GM18520 (cell line): ENCODE measurements around the gene C4BPA.

Experiments
- ATAC-seq: cut with Tn5 transposase; IDR thresholded peaks from one replicate; pipeline ENCODE4 v1.9.1; 2021; ENCODE audit not compliant: unreplicated experiment

C4BPA gene

DNA sequence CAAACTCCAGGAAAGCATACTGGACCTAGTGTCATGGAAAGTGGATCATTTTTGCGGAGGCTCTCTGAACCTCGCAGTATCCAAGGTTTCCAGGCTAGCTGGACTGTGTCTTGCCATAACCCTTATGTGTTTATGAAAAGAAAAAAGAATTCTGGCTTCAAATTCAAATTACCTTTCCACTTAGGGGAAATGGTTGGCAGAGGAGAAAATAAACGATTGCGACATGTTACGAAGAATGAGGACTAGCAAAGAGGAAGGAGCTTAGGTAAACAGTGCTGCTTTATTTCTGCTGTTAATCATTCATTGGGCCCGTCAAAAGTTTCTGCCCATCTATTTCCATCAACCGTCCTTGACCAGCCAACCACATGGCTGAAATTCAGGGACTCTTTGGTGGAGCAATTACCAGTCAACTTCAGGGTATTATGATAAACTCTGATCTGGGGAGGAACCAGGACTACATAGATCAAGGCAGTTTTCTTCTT is at the start of gene C4BPA:
Gene C4BPA, plus strand, starts transcription at position 342 of the 482 bp plus-strand sequence. CDS start 8,793 bp downstream, outside the sequence.
- no peak for ATAC-seq

DNA sequence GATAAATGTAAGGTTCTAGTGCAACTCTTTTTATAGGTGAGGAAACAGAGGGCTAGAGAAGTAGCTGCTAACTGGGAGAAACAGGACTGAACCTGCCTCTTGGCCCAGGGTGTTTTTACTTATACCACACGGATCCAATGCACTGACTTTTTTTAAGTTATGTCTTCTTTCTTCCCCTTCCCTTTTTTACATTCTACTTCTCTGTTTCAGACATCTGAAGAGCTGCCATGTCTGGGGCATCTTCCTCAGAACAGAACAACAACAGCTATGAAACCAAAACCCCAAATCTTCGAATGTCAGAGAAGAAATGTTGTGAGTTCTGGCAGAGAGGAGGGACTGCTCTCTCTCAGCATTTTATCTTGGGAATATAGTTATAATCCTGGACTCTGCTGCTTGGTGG is 49.5 kb upstream of the C4BPA start:
- ATAC-seq = no peak

DNA sequence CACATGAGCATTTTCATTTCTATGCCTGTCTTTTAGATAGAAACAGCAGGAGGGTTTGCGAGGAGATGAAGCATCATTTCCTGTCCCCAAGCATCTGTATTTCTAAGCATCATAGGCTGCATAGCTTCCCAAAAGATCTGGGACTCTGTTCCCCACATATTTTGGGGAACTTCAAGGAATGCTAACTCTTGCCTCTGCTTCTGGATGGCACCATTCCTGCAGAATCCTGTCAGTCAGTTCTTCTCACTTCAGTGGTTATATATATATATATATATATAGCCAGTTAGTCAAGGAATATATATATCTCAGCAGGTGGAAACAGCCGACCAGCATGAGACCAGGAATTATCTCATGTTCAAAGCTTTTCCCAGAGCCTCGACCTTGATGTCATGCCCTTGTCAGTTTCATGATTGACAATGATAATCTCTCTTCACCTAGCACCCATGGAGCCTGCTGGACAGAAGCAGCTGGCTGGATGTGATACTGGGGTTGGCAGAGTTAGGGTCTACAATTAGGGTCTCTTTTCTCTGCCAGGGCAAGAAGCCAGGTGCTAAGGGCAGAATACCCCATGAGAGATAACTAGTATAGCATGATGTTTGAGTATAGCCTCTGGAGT is 48.5 kb upstream of the C4BPA start:
- ATAC-seq = no peak

DNA sequence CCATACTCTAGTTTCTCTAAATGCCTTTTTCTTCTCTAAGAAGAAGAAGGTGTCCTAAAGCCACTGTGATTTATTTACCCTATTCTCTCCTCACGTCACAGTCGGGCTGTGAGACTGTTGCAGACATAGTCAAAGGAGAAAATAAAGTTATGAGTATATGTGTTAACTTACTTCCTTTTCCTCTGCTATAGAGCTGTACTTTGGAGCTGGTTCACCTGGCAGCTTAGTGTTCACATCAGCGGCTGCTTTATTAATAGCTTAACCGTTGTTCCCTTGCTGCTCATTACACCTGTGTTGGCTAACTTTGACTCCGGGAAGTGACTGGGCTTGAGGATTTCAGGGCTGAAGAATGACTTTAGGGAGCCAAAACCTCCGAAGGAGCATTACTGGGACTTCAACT is 47.4 kb upstream of the C4BPA start:
- ATAC-seq = no peak

DNA sequence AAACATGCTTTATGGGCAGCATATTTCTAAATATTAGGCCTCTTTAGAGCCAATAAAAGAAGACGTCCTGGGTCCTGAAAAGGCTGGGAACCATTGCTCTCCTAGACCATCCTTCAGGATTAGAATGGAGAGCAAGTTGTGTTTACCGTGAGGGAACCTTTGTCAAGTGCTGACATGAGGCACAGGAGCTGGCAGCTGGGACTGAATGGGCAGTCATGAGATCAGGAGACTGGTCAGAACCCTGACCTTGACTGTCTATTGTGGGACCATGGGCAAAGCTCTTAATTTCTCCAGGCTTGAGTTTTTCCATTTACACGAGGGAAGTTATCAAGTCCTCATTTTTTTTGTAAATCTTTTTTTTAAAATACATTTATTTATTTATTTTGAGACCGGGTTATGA is 45.8 kb upstream of the C4BPA start:
- no peak for ATAC-seq

DNA sequence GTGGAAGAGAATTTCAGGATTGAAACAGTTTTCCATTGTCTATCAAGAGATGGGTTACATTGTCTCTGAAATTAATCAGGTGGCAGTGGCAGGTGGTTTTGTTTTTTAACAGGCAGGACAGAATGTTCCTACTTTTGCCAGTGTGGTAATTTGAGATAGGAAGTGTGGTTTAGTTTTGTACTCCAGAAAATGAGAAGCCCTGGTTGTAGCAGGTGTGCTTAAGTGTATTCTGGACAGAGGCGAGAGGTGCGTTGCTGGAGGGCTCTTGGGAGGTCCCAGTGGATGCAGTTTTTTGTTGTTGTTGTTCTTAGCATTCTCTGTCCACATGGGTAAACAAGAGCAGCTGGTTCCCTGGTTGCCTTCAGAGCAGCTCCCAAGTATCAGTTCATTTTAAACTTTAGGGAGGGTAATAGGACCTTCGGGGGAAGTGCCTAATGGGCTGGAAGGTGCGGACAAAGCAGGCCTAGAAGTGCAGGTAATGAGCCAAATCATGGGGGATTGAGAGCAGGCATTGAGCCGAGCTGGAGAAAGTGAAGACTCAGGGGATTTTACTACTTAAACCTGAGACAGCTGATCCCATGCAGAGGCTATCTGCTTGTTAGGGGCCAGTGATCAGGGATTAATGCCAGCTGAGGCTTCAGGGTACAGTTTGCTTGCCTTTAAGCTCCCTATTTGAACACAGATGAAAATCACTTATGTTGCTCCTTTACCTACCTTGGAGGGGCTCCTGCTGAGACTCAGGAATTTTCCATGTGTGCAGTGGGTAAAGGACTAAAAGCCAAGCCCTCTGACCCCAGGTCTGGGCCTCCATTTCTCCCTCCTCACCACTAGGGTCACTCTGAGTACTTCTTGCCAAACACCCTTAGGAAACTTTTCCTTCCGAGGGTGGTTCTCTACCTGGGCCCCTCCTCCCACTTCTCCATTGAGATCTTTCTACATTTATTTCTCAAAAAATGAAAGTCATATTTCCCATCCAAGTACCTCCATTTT is 44.9 kb upstream of the C4BPA start:
- ATAC-seq = no peak

DNA sequence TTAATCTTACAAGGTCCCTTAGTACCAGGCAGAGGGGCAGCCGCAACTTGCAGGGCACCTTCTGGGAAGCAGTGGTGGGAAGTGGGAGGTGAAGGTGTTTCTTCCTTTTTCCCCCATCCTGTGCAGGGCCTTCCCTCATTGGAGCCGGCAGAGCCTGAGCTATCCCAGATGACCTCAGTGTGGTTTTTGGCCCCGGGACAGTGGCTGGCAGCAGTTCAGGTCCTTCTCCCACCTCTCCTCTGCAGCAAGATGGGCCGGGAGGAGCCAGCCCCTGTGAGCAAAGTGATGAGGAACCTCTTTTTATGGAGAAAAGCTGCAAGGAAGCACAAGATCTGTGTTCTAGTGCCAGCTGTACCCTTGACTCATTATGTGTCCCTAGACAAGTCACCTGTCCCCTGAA is 44.2 kb upstream of the C4BPA start:
- no peak for ATAC-seq

DNA sequence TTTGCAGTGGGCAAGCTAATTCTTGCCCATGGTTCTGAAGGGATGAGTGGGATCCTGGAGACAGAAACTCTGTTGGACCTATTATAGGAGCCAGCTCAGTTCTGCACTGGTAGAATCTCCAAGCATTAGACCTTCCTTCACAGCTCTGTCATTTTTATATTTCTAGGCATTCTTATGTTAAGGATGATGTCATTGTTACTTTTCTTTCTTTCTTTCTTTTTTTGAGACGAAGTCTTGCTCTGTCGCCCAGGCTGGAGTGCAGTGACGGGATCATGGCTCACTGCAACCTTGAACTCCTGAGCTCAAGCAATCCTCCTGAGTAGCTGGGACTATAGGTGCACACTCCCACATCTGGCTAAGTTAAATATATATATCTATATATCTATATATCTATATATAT is 43.4 kb upstream of the C4BPA start:
- no peak for ATAC-seq

DNA sequence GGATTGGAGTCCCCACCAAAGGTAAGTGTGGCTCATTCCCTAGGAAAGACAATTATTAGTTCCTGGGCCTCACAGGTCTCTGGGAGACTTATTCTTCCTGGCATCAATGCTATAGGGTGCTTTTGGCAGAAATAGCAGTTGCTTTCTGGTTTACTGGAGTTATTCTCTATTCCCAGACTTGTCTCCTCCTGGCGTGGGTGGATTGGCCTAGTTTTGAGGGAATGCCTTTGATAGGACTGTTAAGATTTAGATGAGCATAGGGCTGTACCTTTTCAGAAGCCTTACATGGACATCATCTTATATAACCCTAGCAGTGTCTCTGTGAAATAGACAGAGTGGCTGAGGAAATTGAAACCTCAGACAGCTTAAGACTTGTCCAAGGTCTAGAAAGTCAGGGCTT is 42.0 kb upstream of the C4BPA start:
- ATAC-seq = no peak

DNA sequence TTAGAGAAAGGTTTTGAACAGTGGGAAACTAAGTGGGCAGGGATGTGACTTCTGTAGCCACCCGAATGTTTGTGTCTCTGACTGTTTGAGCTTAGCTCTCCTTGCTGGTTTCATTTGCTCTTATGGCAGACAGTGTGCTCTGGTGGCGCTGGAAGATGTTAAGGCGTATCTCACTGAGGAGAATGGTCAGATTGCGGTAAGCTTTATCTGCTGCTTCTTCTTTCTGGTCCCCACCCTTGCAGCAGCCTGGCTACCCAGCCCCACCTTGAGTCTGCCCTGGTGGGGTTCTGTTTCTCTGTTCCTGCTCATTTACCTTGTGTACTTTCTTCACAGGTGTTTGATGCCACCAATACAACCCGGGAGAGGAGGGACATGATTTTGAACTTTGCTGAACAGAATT is 41.0 kb upstream of the C4BPA start:
- ATAC-seq = no peak

DNA sequence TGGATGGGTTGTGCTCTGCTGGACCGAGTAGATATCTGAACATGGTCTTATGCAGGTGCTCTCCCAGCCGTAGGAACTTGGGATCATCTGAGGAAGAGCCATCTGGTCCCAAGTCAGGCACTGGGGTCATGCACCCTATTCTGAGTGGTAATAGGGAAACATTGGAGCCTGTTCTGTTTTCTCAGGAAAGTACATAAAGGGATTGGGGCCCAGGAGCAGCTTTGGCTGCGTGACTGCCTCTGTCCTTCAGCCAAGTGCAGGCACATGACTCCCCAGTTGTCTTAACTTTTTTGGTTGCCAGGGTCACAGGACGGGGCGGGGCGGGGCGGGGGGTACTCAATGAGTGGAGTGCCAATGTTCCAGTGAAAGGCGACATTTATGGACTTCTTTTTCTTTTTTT is 39.5 kb upstream of the C4BPA start:
- ATAC-seq = no peak

DNA sequence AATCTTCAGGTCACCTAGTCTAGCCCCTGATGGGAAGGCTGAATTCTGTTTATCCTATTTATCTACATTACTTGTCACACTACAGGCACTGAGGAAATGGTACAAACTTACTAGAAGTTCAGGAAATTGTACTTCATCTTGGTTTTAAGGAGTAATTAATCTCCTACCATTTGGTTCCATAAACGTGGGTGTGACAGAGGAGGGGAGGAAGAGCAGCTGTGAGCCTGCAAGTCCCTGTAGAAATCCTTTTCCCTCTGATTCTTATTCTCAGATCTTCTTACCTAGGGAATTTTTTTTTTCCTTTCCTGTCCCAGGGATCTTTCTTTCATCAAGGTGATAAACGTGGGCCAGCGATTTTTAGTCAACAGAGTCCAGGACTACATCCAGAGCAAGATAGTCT is 36.8 kb upstream of the C4BPA start:
- no peak for ATAC-seq

DNA sequence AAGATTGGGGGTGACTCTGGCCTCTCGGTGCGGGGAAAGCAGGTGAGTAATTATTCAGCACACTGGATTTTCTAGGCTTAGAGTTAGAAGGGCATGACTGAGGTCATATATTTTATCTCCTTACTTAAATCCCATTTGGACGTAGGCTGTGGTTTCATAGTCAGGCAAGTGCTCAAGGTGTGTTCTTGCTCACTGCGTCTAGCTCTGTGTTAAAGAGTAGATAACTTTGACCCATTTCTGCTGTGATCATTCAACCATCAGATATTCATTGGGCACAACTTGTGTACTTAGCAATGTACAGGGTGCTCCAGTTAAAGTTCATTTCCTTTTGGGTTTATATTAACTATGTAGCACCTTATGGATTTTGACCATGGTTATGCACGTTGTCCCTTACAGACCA is 36.4 kb upstream of the C4BPA start:
- ATAC-seq = no peak

DNA sequence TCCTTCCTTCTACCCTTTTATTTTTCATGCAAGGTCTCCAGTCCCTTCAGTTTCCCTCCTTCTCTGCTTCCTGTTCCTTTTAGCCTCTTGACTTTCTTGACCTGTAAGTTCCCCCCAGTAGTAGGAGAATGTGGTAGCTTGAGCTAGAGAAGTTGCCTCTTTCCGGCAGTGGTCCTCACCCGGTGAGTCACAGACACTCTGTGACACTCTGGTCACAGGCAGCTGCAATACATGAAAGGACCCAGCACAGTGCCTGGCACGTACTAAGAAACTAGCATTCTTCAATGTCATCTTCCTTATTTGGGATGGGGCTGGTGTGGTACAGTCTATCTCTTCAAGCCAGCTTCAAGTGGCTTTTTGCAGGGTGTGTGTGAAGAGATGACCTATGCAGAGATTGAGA is 35.0 kb upstream of the C4BPA start:
- no peak for ATAC-seq

DNA sequence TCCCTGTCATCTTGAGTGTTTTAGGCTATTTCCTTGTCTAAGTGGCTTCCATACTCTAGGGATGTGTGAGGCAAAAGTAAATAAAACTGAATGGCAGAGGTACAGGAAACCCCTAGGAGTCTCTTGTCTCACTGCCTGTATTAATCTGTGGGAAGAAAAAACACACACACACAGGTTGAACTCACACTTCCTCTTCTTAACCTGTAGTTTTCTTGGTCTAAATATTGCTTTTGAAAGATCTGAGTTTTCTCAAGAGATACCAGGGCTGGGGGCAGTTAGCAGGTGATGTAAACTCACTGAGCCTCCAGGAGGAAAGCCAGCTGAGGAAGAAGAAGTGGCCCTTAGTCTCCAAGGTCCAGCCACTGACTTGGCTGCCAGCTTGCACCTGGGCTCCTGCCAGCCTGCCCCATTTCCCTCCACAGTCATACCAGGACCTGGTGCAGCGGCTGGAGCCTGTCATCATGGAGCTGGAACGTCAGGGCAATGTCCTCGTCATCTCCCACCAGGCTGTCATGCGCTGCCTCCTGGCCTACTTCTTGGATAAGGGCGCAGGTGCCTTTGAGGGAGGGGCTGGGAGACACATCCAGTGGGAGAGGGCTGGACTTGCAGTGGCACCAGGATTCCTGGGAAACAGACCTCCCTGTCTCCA is 34.1 kb upstream of the C4BPA start:
- ATAC-seq = no peak

DNA sequence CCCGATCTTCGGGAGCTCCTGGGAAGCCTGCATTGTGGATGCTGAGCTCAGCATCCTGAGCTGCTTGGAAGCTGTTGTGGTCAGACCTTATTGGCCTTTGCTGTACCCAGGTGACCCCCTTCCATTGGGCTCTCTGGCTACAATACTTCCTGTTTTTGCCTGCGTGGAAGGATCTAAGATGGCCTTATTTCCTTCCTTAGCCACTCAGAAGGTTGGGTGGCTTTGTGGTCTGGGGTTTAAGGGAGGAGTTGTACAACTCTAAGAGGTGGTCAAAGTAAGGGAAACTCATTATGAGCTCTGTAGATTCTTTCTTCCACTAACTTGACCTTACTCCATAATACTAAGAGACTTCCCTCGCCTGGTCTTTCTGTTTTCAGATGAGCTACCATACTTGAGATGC is 33.2 kb upstream of the C4BPA start:
- no peak for ATAC-seq

DNA sequence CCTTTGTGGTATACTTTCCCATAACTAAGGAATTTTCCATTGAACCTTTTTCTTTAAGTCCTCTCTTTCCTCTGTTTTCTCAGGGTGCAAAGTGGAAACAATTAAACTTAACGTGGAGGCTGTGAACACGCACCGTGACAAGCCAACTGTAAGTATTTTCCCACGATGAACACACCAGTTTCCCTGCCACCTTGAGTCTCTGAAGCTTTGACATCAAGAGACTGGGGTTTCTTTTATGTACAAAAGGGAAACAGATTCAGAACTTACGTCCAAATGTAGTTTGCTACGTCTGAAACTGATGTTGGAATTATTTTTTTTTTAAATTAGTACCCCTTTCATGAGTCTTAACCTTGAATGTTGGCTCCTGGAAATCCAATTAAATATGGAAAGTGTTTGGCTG is 32.6 kb upstream of the C4BPA start:
- no peak for ATAC-seq

DNA sequence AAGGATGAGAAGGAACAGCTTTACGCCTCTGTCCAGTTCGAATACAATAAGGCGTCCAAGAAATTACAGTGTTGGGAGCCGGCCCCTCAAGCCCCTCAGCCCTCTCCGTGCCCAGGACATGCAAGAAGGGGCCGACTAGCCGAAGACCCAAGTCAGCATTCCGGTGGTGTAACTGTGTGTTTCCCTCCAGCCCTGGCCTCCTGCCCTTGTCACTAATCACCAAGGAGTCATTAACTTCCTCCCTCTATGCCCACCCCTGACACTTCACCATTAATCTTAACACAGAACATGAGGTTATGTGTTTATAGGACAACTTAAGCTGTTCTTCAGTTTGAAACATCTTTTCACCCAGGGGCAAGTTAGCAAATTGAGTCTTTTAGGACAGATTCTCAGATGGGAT is 31.8 kb upstream of the C4BPA start:
- no peak for ATAC-seq

DNA sequence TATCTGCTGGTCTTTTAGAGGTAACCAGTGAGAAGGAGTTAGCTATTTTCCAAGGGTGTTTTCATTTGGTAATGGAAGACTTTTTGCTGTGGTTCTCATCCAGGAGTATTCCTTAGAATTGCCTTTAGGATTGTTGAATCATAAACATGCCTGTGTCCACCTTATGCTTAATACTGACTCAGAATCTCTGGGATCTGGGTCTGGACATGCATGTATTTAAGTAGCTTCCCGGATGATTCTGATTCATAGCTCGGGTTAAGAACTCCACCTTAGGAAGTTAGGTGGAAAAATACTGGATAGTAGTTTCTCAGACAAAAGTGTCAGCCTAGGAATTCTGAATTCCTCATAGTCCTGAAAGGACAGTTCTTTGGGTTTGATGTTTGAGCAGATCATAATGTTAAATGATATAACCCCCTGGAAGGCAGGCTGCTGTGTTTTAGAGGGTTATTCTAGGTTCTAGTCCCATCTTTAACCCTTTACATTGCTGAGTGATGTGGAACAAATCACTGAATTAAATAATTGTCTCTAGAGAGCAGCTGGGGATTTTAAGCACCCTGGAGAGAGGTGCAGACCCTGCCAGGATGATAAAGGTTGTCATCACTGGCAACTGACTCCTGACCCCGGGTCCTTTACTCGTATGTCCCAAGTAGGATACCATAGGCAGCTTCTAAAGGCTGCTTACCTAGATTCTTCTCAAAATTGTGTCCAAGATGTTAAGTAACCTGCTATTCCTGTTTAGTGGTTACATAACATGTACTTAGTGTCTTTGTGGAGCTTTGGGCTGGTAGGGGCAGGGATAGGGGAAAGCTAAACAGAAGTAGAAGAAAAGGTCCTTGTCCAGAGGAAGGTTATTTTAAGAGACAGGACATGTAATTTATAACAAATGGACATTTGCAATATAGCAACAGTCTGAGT is 29.9 kb upstream of the C4BPA start:
- ATAC-seq = no peak

DNA sequence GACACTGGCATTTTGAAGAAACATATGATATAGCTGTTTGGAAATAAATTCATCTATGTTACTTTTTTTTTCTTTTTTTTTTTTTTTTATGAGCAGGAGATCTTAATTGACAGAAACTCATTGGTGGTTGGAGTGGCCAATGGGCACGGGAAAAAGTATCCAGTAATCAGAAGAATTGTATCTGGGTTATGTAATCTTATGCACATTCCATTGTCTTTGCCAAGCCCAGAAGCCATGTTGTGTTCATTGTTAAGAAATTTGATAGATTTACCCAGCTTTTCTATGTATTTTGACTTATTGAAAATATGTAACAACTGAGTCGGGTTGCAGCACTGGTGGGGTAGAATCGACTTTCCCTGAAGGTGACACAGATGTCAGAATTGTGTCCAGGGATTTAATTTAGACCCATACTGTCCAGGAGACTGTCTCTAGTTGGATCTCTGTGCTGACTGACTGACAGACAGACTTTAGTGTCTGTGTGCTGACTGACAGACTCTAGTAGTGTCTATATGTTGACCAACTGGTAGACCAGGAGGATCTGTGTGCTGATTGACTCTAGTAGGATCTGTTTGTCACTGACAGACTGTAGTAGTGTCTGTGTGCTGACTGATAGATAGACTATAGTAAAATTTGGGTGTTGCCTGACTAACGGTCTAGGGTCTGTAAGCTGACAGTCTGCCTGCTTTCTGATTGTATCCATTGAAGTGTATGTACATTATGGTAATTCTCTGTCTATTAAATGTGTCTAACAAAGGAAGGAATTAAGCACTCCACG is 27.7 kb upstream of the C4BPA start:
- ATAC-seq = no peak
